ENCODE measurements around the gene SMARCA4.

DNA sequence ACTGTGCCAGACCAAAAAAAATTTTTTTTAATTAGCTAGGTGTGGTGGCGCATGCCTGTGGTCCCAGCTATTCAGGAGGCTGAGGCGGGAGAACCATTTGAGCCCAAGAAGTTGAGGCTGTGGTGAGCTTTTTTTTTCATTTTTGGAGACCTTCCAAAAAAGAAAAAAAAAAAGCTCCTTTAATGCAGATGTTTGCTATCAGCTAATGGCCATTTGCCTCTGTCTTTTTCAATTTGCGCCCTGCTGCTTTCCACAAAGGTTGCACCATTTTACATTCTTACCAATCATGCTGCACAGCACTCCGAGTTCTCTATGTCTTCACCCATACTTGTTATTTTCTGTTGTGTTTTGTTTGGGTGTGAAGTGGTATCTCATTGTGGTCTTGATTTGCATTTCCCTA lies 15.6 kb upstream of the SMARCA4 start:
- TF ChIP-seq POLR2A (IDR thresholded peaks at IDR 0.05; ENCODE audit: low read length) (no peak), GATA1 (IDR thresholded peaks at IDR 0.05; ENCODE audit: low read depth, low read length) (no peak)
